GM18951 (cell line): ENCODE data around the gene CLIC4.

Experiments
- POLR2A ChIP-seq: IDR thresholded peaks from 4 replicates; pipeline ENCODE4 v1.6.1; 2011; ENCODE audit warnings: mild to moderate bottlenecking; ENCODE audit not compliant: insufficient read length, insufficient read depth; ENCODE audit errors: extremely low read depth
- in situ Hi-C: fragments of 300-500 bp; cut with MboI; formaldehyde crosslinking; loops from one replicate; pipeline ENCODE4 v1.12.0; 2022; ENCODE audit warnings: low sequenced_read_pairs, mixed read lengths, inconsistent platforms; ENCODE audit not compliant: unreplicated experiment

Gene CLIC4

GRCh38 chr1:24865587-24865986, 120.3 kb downstream of the CLIC4 start:
- TF ChIP-seq POLR2A, result no peak
- in situ Hi-C loops, result no loop called here

- in situ Hi-C loops, result no loop called here
- no peak for TF ChIP-seq POLR2A
Observed at GRCh38 chr1:24866211-24867083, 121.2 kb downstream of the CLIC4 start.

- no peak for TF ChIP-seq POLR2A
- in situ Hi-C loops, result no loop called here
Observed at GRCh38 chr1:24867084-24867870, 122.0 kb downstream of the CLIC4 start.

- TF ChIP-seq POLR2A, result no peak
- in situ Hi-C loops, result no loop called here
Observed at GRCh38 chr1:24868016-24868875, 123.0 kb downstream of the CLIC4 start.

- TF ChIP-seq POLR2A, result no peak
- in situ Hi-C loops, result no loop called here
Observed at GRCh38 chr1:24870551-24871195, 125.4 kb downstream of the CLIC4 start.

- in situ Hi-C loops, result no loop called here
- no peak for TF ChIP-seq POLR2A
Observed at GRCh38 chr1:24871306-24871901, 126.2 kb downstream of the CLIC4 start.

- TF ChIP-seq POLR2A, result no peak
- in situ Hi-C loops, result no loop called here
Observed at GRCh38 chr1:24872061-24872850, 127.0 kb downstream of the CLIC4 start.

GRCh38 chr1:24873148-24873547, 127.9 kb downstream of the CLIC4 start:
- no peak for TF ChIP-seq POLR2A
- in situ Hi-C loops, result no loop called here

GRCh38 chr1:24874056-24874455, 128.8 kb downstream of the CLIC4 start:
- in situ Hi-C loops, result no loop called here
- no peak for TF ChIP-seq POLR2A

GRCh38 chr1:24874611-24875234, 129.5 kb downstream of the CLIC4 start:
- no peak for TF ChIP-seq POLR2A
- in situ Hi-C loops, result no loop called here

GRCh38 chr1:24875257-24875656, 130.0 kb downstream of the CLIC4 start:
- no peak for TF ChIP-seq POLR2A
- in situ Hi-C loops, result no loop called here
